WTC11 (cell line): Measurements from ENCODE around the gene POPDC3. TPM values are rescaled to one million over a fixed set of nuclear protein-coding genes. Genes with fewer than 3 reads are reported as not detected.

Source experiments
- ATAC-seq: fragments of 200-7000 bp; cut with Tn5 transposase; 2 replicates; pipeline ENCODE4 v1.10.0; 2021; ENCODE audit warnings: mild to moderate bottlenecking, moderate library complexity
- CTCF ChIA-PET: fragments of 300-600 bp; sonication (Branson Sonifier 250); formaldehyde crosslinking; loops from one replicate; lab custom pipeline; 2021; ENCODE audit warnings: antibody characterized with exemption; lab: Charles Lee
- POLR2A ChIA-PET: fragments of 350-600 bp; sonication (Branson Sonifier 250); formaldehyde crosslinking; loops from one replicate; lab custom pipeline; 2021; ENCODE audit warnings: antibody characterized with exemption; lab: Charles Lee
- DNase-seq: peaks from one replicate; pipeline ENCODE4 v3.0.0; 2021; ENCODE audit warnings: low spot score
- H3K27ac Mint-ChIP-seq: 2 replicates; pipeline ENCODE4 v1.8.0; 2021; ENCODE audit warnings: mixed read lengths
- H3K27me3 Mint-ChIP-seq: 2 replicates; pipeline ENCODE4 v1.8.0; 2021; ENCODE audit warnings: low read depth, mild to moderate bottlenecking, moderate library complexity, mixed read lengths
- H3K36me3 Mint-ChIP-seq: 2 replicates; pipeline ENCODE4 v1.8.0; 2021; ENCODE audit warnings: mixed read lengths
- H3K4me1 Mint-ChIP-seq: 2 replicates; pipeline ENCODE4 v1.8.0; 2022; ENCODE audit warnings: mixed read lengths
- H3K4me3 Mint-ChIP-seq: 2 replicates; pipeline ENCODE4 v1.8.0; 2021; ENCODE audit warnings: mild to moderate bottlenecking, moderate library complexity, mixed read lengths
- H3K9me3 Mint-ChIP-seq: 2 replicates; pipeline ENCODE4 v1.8.0; 2021; ENCODE audit warnings: mixed read lengths
- CDX4 ChIP-seq: fragments of 250-450 bp; sonication (Bioruptor Pico); IDR thresholded peaks from 2 replicates; pipeline ENCODE4 v1.9.0; 2021; ENCODE audit warnings: moderate library complexity, mild to moderate bottlenecking, inconsistent platforms, borderline replicate concordance
- CREM ChIP-seq: sonication (generic); formaldehyde crosslinking; IDR thresholded peaks from 2 replicates; pipeline ENCODE4 v1.8.1; 2022; ENCODE audit warnings: mild to moderate bottlenecking, missing genetic modification reagents, moderate library complexity
- CTCF ChIP-seq: fragments of 200-600 bp; IDR thresholded peaks from 2 replicates; pipeline ENCODE4 v1.8.0; 2022; ENCODE audit warnings: antibody characterized with exemption
- E2F5 ChIP-seq: sonication (generic); formaldehyde crosslinking; IDR thresholded peaks from 2 replicates; pipeline ENCODE4 v1.8.1; 2022; ENCODE audit warnings: mild to moderate bottlenecking, moderate library complexity, missing genetic modification reagents
- ETV6 ChIP-seq: sonication (generic); formaldehyde crosslinking; IDR thresholded peaks from 2 replicates; pipeline ENCODE4 v1.8.1; 2022; ENCODE audit warnings: mild to moderate bottlenecking, missing genetic modification reagents
- HMGA2 ChIP-seq: fragments of 250-450 bp; sonication (Bioruptor Pico); IDR thresholded peaks from 2 replicates; pipeline ENCODE4 v1.4.0; 2021; ENCODE audit warnings: mild to moderate bottlenecking, moderate library complexity
- IRF1 ChIP-seq: sonication (generic); formaldehyde crosslinking; IDR thresholded peaks from 2 replicates; pipeline ENCODE4 v1.8.0; 2023; ENCODE audit warnings: missing genetic modification reagents
- JAZF1 ChIP-seq: fragments of 250-450 bp; sonication (Bioruptor Pico); IDR thresholded peaks from 2 replicates; pipeline ENCODE4 v1.9.0; 2021; ENCODE audit warnings: moderate library complexity, mild to moderate bottlenecking, inconsistent platforms
- MXD4 ChIP-seq: fragments of 250-450 bp; sonication (Bioruptor Pico); IDR thresholded peaks from 2 replicates; pipeline ENCODE4 v1.8.0; 2021; ENCODE audit warnings: mild to moderate bottlenecking, moderate library complexity, borderline replicate concordance
- NFYB ChIP-seq: sonication (generic); formaldehyde crosslinking; conservative IDR thresholded peaks from 2 replicates; pipeline ENCODE4 v1.8.0; 2022; ENCODE audit warnings: low read depth, missing genetic modification reagents
- NR2C2 ChIP-seq: sonication (generic); formaldehyde crosslinking; IDR thresholded peaks from 2 replicates; pipeline ENCODE4 v1.8.0; 2022; ENCODE audit warnings: mild to moderate bottlenecking, missing genetic modification reagents
- OVOL2 ChIP-seq: fragments of 250-450 bp; sonication (Bioruptor Pico); IDR thresholded peaks from 2 replicates; pipeline ENCODE4 v1.9.0; 2021; ENCODE audit warnings: mild to moderate bottlenecking, borderline replicate concordance
- PREB ChIP-seq: sonication (generic); formaldehyde crosslinking; IDR thresholded peaks from 2 replicates; pipeline ENCODE4 v1.8.1; 2022; ENCODE audit warnings: mild to moderate bottlenecking, missing genetic modification reagents, moderate library complexity, borderline replicate concordance
- PRRX2 ChIP-seq: fragments of 250-450 bp; sonication (Bioruptor Pico); IDR thresholded peaks from 2 replicates; pipeline ENCODE4 v1.8.0; 2021; ENCODE audit warnings: mild to moderate bottlenecking
- RELA ChIP-seq: sonication (generic); formaldehyde crosslinking; IDR thresholded peaks from 2 replicates; pipeline ENCODE4 v1.8.1; 2022; ENCODE audit warnings: missing genetic modification reagents, mild to moderate bottlenecking, borderline replicate concordance
- TP53 ChIP-seq: sonication (generic); formaldehyde crosslinking; IDR thresholded peaks from 2 replicates; pipeline ENCODE4 v1.8.1; 2023; ENCODE audit warnings: mild to moderate bottlenecking, missing genetic modification reagents
- USF1 ChIP-seq: sonication (generic); formaldehyde crosslinking; IDR thresholded peaks from 2 replicates; pipeline ENCODE4 v1.8.0; 2022; ENCODE audit warnings: mild to moderate bottlenecking, missing genetic modification reagents
- ZBTB21 ChIP-seq: sonication (generic); formaldehyde crosslinking; IDR thresholded peaks from 2 replicates; pipeline ENCODE4 v1.8.1; 2023; ENCODE audit warnings: mild to moderate bottlenecking, missing genetic modification reagents, borderline replicate concordance
- ZMAT4 ChIP-seq: fragments of 250-450 bp; sonication (Bioruptor Pico); IDR thresholded peaks from 2 replicates; pipeline ENCODE4 v1.9.0; 2021; ENCODE audit warnings: mild to moderate bottlenecking
- ZNF121 ChIP-seq: sonication (generic); formaldehyde crosslinking; IDR thresholded peaks from 2 replicates; pipeline ENCODE4 v1.8.0; 2023; ENCODE audit warnings: missing genetic modification reagents
- ZNF138 ChIP-seq: sonication (generic); formaldehyde crosslinking; conservative IDR thresholded peaks from 2 replicates; pipeline ENCODE4 v1.8.1; 2022; ENCODE audit warnings: mild to moderate bottlenecking, moderate library complexity, missing genetic modification reagents
- ZNF219 ChIP-seq: sonication (generic); formaldehyde crosslinking; IDR thresholded peaks from 2 replicates; pipeline ENCODE4 v1.8.0; 2023; ENCODE audit warnings: missing genetic modification reagents, mild to moderate bottlenecking, borderline replicate concordance
- ZNF317 ChIP-seq: sonication (generic); formaldehyde crosslinking; IDR thresholded peaks from 2 replicates; pipeline ENCODE4 v1.8.1; 2023; ENCODE audit warnings: low read depth, mild to moderate bottlenecking, moderate library complexity, missing genetic modification reagents, borderline replicate concordance
- total RNA-seq: library from RNA; stranded (reverse); gene quantifications from 3 replicates; pipeline ENCODE4 v1.2.3, GENCODE V29; 2021

POPDC3 gene
- total RNA-seq, 1 experiment from 2014 or later: 2.7 TPM

- Mint-ChIP-seq H3K9me3 (no peaks in the 10 kb centered on the region), H3K36me3 (no peaks in the 10 kb centered on the region), H3K27me3 (no peaks in the 10 kb centered on the region), H3K4me3 (no peak overlapping the region), H3K4me1 (no peaks in the 10 kb centered on the region), H3K27ac (no peak overlapping the region)
- CTCF ChIA-PET: no interaction called here
- TF ChIP-seq PRRX2 (no peak), ZNF121 (CRISPR knock-in tag) (no peak), ZNF317 (CRISPR knock-in tag) (no peak), ZNF219 (CRISPR knock-in tag) (no peak), ZMAT4 (no peak)
- POLR2A ChIA-PET: no interaction called here
- ATAC-seq: no peak
- DNase-seq: no peak
Measured at GRCh38 chr6:105109955-105110895, 69.6 kb downstream of the POPDC3 start.

GRCh38 chr6:105108631-105109262 is 71.1 kb downstream of the POPDC3 start:
- no peak overlapping the region for H3K27ac Mint-ChIP-seq
- ChIA-PET POLR2A (no interaction called here), CTCF (no interaction called here)
- no peaks in the 10 kb centered on the region for H3K9me3 Mint-ChIP-seq
- no peaks in the 10 kb centered on the region for H3K4me1 Mint-ChIP-seq
- DNase-seq (no peak), ATAC-seq (no peak)
- H3K27me3 Mint-ChIP-seq: no peaks in the 10 kb centered on the region
- TF ChIP-seq IRF1 (CRISPR knock-in tag) (no peak), TP53 (CRISPR knock-in tag) (no peak), NR2C2 (CRISPR knock-in tag) (no peak), ZBTB21 (CRISPR knock-in tag) (no peak), ZNF138 (CRISPR knock-in tag) (no peak), RELA (CRISPR knock-in tag) (no peak), NFYB (CRISPR knock-in tag) (no peak), CDX4 (no peak), JAZF1 (no peak), HMGA2 (no peak), E2F5 (no peak), PREB (CRISPR knock-in tag) (no peak), CTCF (no peak), ETV6 (no peak), CREM (CRISPR knock-in tag) (no peak), USF1 (CRISPR knock-in tag) (no peak), MXD4 (CRISPR knock-in tag) (no peak), OVOL2 (CRISPR knock-in tag) (no peak)
- H3K4me3 Mint-ChIP-seq: no peak overlapping the region
- no peaks in the 10 kb centered on the region for H3K36me3 Mint-ChIP-seq
